ENCODE data around the gene CFDP1.

CFDP1 gene

DNA sequence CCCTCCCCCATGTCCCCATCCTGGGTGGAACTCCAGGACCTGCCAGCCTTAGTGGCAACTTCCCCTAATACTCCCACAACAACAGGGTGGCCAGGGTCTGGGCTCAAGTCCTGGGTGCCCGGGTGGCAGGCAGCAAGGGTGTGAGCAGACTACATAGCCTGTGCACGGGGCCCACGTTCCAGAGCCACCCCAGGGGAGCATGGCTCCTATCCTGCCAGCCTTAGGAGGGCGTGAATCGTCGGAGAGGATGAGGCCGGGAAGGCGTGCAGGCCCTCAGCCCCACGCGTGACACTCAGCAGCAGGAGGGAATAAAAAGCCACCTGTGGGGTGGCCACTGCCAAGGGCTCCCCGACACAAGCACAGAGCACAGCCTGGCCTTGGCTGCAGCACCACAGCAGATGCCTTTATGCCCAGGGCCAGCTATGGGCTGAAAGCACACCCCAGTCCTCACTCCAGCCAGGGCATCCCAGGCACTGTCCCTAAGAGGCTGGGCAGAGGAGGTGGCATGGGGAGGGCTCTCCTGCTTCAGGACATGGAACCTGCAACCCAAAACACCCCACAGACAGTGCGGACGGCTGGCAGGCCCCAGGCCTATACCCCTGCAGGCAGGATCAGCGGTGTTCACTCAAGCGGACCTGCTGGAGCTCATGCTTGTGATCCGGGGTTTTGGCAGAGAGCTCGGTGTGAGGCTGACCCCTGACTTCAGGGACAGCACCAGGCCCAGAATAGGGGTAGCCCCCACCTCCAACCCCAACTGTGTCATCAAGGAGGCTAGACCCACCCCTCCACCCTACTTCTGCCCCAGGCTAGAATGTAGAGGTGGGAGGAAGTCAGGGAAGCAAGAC lies 184.5 kb downstream of the CFDP1 start:
- DNase-seq = no peak

DNA sequence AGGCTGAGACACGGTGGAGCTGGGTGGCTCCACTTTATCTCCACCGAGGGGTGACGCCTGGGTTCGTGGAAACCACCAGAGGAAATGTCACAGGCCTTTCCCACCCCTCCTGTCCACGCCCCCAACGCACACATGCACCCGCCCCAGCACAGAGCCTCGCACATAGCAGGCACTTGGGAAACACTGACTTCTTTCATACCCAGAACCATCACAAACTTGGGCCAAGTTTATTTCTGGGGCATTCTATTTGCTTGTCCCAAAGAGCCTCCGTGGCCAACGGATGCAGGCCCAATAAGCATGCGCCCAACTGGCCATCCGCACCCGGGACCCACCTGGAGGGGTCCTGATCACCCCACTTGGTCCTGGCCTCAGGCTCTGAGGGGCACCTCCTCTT lies 185.2 kb downstream of the CFDP1 start:
- DNase-seq = no peak

DNA sequence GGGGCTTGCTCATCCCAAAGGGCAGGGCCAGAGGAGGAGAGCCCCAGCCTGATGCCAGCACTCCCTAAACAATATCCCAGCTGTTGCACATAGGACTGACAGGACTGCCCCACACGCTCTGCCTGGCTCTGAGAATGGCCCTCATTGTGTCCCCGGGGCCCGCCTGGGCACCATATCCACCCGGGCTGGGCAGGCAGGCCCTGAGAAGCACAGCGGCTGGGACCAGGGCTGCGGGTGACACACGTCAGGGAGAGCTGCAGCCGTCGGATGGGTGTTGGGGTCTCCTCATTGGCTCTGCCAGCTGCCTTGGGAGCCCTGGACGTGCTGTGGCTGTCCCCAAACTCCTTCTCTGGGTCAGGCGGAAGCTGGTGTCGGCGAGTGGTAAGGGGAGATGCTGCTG lies 186.1 kb downstream of the CFDP1 start:
- DNase-seq = no peak

DNA sequence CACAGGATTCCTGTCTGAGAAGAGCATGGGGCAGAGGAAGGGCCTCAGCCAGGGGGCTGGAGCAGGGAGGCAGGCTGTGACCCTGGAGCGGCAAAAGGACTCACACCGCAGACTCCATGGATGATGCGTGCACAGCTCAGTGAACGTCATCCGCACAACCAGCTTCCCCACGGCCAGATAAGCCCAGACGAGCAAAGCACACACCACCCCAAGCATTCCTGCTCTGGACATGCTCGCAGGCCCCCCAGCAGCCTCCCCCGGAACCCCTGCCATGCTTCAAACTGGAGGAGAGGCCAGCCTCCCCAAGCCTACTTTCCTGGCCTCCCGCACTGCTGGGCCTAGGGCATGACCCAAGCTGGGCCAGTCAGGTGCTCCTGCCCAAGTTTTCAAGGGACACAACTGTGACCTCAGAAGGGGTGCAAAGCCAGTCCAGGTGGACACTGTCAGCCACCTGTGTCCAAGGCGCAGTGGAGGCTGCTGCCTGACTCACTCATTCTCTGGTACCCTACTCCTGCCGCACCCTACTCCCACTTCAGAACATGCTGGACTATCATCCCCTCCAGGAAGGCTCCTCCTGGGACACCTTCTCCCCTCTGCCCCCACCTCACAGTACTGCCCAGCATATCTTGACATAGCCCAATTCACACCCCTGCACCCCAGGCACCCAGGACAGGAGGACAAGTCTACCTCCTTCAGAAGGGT lies 186.6 kb downstream of the CFDP1 start:
- DNase-seq = no peak

DNA sequence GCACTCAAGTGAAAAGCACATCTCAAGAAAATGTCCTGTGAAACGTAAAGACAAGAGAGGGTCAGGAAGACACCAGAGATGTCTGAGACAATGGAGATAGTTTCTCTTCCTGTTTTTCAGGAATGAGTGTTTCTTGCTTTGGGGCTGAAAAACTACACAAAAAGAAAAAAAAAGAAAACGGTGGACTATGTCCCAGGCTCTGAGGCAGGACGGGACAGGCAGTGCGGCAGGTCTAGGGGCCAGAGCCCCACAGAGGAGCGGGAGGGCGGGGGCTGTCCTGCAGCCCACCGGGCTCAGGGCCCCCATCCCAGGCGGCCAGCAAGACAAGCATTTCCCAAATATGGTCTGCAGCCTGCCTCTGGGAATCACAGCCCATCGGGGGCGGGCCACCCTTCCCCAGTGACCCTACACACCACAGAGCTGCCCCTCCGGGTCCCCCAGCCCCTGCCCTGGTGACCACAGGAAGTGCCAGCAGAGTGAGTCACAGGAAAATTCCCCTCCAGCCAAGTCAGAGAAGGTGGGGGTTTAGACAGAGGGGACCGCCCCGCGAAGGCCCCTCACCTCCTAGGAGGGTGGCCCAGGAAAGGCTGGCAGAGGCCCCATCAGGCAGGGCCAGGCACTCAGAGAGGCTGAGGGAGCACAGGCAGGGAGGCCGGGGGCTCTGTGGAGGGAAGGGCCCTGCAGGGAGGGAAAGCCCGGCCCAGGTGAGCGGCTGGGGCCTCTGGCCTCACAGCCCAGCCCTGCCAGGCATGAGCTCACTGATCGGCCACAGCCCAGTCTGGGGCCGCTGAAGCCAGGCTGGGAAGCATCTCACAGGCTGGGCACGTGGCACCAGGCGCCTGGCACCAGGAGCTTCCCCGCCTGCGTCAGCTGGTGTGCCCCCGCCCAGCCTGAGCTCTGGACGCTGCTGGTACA lies 188.2 kb downstream of the CFDP1 start:
- peak in 1 of 2 experiments; percentile 22 for DNase-seq

DNA sequence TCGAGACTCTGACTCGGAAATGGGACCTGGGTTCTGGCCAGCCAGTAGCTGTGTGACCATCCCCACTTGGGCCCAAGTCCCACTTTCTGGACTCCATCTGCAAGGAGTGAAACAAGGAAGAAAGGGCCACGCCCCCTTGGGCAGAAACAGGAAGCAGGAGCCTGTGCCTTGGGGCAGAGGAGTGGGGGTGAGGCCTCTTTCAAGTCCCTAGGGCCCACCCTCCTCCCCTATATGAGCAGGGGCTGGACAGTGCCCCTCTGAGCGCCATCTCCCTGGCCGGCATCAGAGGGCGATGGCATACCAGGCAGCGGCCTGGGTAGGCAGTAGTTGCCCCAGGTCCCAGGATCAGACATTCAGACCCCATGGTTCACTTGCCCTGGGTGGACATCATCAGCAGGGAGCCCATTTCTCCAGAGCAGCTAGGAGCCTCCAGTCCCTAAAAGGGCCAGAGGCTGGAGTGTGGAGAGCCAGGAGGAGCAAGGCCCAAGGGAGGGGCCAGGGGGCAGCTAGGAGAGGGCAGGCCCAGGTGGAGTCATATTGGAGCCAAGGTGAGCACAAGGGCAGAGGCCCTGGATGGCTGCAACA lies 189.0 kb downstream of the CFDP1 start:
- DNase-seq = no peak

Data from NCI-H526 (cell line).